Glomerular endothelial cell (primary cell): ENCODE measurements around the gene TMEM179. TPM values are rescaled to one million over a fixed set of nuclear protein-coding genes. Genes with fewer than 3 reads are reported as not detected.

Experiments used
- DNase-seq: peaks from one replicate; pipeline ENCODE4 v3.0.0-alpha.2; 2011; ENCODE audit warnings: low read depth, low spot score; ENCODE audit errors: extremely low read depth
- total RNA-seq: library from RNA; depleted of rRNA; stranded (reverse); fragments of >200 nt; gene quantifications from 2 replicates; pipeline ENCODE4 v1.2.3, GENCODE V29; 2015

The TMEM179 gene
- total RNA-seq, 1 donor from 2014 or later = 0.53 TPM

DNA sequence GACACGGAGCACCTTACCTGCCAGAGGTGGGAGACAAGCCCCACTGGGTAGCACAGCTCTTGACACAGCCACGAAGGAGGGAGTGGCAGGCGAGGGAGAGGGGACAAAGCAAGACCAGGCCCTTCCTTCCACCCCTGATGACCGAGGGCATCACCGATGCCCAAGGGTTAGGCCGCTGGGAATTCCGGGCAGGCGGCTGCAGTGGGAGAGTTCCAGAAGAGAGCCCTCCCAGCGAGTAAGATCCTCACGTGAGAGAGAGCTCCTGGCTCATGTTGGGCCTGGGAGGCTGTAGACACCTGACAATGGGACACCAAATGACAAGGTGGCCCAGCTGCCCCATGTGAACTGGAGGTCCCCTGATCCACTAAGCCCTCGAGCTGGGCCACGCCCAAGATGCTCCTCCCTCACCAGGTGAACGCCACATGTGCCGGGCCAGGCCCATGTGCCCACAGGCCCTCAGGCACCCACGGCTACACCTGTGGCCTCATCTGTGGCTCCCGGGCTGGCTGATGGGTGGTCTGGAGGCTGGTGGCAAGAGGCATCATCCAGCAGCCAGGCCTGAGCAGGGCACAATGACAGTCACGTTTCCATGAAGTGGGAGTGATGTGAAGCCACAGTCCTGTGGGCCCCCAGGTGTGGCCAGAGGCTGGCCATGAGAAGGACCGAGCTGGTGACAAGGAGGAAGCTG is 57.1 kb downstream of the TMEM179 start:
- no peak for DNase-seq

DNA sequence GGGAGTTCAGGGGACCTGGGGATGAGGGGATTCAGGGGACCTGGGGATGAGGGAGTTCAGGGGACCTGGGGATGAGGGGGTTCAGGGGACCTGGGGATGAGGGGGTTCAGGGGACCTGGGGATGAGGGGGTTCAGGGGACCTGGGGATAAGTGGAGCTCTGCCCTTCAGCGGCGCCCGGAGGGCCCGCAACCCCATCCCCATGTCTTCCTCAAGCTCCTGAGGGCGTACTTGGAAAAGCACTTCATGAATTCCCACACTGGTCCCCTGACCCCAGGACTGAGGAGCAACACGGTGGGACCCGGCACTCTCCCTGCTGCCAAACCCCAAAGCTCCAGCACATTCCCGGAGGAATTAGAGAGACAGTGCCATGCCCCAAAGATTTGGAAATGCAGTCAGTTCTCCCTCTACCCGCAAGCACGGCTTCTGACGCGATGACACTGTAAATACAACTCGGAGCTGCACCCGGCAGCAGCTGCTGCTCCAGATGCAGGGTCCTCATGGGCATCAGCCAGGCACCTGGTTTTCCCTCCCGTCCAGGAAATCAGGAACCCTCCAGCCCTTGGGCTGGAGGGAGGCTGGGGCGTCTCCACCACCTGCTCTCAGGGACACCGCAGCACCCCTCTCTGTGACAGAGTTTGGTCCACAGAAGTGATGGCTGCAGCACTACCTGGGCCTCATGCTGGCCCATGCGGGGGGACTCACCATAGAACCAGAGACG is 57.8 kb downstream of the TMEM179 start:
- no peak for DNase-seq

DNA sequence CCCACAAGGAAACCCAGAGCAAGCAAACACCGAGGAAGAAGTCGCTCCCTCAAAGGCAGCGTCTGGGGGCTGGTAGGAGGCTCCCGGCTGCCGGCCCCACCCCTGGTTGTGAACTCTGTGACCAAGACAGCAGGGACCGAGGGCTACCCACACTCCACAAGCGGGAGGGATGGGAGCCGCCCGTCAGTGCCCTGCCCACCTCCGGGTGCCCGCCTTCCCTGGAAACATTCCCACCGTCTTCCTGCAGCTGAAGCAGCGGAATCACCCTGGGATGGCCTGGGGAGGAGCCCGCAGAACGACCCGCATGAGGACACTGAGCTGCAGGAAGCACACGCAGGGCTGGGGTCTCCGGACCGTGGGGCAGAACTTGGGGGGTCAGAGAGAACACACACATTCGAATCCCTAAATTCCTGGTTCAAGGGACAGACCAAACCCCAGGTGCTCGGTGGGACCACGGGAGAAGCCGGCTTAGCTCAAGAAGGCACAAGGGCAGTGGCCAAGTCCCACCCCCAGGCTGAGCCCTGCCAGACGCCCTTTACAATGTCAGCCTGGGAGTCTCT is 58.5 kb downstream of the TMEM179 start:
- DNase-seq = no peak

DNA sequence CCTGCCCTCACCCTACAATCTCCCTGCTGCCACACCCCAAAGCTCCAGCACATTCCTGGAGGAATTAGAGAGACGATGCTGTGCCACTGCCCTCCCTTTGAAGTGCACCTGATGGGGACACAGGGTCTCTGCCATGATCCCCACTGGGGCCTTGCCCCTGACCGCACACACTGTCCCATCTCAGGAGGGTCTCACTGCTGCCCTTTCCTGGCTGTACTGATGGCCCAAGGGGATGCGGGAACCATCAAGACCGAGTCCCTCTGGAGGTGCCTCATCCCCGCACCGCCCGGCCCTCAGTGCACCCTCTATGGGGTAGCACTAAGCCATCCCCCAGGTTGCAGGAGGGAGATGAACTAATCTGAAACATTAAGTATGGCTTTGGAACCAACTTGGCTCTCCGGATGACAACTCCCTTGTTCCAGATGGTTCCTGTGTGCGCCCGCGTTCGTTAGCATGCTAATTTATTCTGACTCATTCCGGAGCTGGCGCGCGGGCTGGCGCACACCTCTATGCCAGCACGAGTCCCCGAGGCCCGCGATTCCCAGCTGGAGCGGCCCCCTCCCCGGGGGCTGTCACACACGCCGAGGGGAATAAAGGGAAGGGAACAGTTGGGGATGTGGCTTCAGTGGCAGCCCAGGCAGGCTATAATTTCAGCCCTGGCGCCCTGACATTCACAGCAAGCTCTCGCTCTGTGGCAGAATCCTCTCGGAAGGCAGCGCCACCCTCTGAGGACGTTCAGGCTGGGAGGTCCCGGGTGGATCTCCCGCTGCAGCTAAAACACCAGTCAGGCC is 59.2 kb downstream of the TMEM179 start:
- no peak for DNase-seq

DNA sequence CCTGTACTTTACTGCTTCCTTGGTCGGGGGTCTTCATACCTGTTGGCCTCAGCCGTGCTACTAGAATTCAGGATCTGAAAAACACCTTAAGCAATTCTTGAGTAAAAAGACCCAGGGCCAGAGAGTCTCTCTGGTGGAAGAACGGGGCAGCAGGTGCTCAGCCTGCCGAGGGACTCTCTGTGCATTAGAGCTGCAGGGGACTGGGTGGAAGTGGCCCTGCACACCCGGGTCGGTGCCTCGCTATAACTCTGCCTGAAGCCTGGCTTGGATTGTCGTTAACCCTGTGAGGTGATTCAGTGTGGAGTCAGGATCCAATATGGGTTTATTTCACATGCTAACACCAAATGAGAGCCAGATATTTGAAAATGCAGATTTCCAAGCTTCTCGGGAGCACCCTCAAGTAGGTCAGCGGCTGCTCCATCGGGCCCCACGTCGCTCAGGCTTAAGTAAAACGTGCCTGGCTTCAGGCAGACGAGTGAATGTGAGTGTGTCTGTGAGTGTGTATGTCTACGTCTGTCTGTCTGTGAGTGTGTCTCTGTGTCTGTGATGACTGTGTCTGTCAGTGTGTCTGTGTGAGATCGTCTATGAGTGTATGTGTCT is 60.1 kb downstream of the TMEM179 start:
- no peak for DNase-seq

DNA sequence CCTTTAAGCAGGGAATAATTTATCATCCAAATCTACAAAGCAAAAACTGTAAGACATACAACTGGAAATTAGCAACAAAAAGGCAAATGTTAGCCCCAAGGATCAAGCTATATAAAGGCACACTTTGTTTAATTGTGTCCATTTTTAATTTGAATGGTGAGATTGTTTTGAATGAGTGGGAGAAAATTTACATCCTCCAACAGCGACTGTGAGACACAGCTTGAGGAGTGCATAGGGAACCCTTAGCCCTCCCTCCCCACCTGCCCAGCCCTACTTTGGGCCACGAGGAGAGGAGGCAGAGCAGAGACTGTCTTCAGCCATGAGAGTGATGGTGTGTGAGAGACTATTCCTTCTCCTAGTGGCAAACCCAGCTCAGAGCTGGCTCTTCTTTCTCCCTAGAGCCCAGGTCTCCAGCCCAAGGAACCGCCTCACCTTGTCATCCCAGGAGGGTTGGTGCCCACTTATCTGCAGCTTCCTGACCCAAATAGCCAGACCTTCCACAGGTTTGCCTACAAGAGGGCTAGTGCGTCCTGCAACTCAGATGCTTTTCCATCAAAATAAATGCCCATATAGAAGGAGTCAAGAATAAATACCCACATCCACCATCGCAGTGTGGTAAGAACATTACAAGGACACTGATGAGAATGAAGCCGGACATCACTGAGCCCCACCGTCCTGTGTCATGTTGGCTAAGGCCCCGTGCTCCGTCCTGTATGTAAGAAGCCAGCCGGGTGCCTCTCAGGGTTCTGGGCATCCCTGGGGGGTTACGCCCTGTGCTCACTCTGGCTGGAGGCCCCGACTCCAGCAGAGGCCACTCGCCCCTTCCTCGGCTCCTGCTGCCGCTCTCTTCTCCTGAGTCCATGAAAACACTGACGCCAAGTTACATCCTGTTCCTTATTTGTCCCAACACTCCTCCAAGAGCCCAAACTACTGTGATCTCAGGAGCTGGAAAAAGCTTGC is 61.4 kb downstream of the TMEM179 start:
- no peak for DNase-seq

DNA sequence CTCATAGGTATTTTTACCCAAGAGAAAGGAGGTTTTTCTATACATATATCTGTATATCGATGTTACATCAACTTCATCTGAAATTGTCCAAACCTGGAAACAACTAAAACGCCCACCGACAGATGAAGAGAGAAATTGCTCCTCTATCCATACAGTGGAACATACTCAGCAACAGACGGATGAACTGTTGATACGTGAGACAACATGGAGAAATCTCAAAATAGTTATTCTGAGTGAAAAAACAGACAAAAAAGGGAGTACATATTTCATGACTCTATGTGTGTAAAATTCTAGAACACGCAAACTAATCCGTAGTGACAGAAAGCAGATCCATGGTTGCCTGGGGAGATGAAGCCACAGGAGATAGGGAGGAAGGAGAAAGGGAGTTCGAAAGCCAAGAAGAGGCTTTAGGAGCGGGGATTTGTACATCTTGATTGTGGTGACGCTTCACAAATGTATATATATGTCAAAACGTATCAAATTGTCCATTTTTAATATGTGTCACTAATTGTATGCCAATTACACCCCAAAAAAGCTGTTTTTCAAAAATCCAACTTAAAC is 62.6 kb downstream of the TMEM179 start:
- DNase-seq = no peak

Other genes with a start within 250 kb of the TMEM179 start
- not detected in 2 replicates for gene C14orf180, start 25.0 kb downstream of the TMEM179 start, total RNA-seq
- 118 and 140 TPM in 2 replicates for gene INF2, start 84.8 kb upstream of the TMEM179 start, total RNA-seq
- 0.29 and 4.7 TPM in 2 replicates for gene ADSS1, start 119.5 kb upstream of the TMEM179 start, total RNA-seq
- 219 and 276 TPM in 2 replicates for gene SIVA1, start 148.4 kb upstream of the TMEM179 start, total RNA-seq
- gene AKT1, start 191.0 kb upstream of the TMEM179 start, total RNA-seq = 128 and 143 TPM in 2 replicates
- 3.1 and 8.2 TPM in 2 replicates for gene ZBTB42, start 196.3 kb upstream of the TMEM179 start, total RNA-seq